Osteoblast (primary cell): ENCODE measurements around the gene RSPH3. TPM values are rescaled to one million over a fixed set of nuclear protein-coding genes. Genes with fewer than 3 reads are reported as not detected.
"Not testable (repeated sequence)": the region's sequence is repeated elsewhere in the genome, so short reads cannot be mapped to it uniquely, and the experiment has no call there.

Source experiments
- DNase-seq: peaks from one replicate; pipeline ENCODE4 v3.0.0; 2011; ENCODE audit warnings: low spot score, mixed read lengths; ENCODE audit not compliant: insufficient read length; ENCODE audit errors: missing footprints
- H2AFZ ChIP-seq: 2 replicates; pipeline ENCODE4 v1.6.0; 2011; ENCODE audit warnings: mild to moderate bottlenecking, low read length
- H3K27ac ChIP-seq: 2 replicates; pipeline ENCODE4 v1.5.1; 2011; ENCODE audit warnings: mild to moderate bottlenecking, low read depth, low read length, moderate library complexity
- H3K27me3 ChIP-seq: 2 replicates; pipeline ENCODE4 v1.6.0; 2012; ENCODE audit warnings: mild to moderate bottlenecking, control low read depth, inconsistent platforms, low read length, moderate library complexity; ENCODE audit not compliant: insufficient read depth
- H3K36me3 ChIP-seq: 2 replicates; pipeline ENCODE4 v1.5.1; 2011; ENCODE audit warnings: mild to moderate bottlenecking, low read length, control low read depth, moderate library complexity; ENCODE audit not compliant: insufficient read depth
- H3K4me1 ChIP-seq: 2 replicates; pipeline ENCODE4 v1.5.1; 2011; ENCODE audit warnings: mild to moderate bottlenecking, low read length, control low read depth, moderate library complexity; ENCODE audit not compliant: insufficient read depth
- H3K4me2 ChIP-seq: 2 replicates; pipeline ENCODE4 v1.6.0; 2011; ENCODE audit warnings: mild to moderate bottlenecking, low read length; ENCODE audit not compliant: insufficient read depth
- H3K4me3 ChIP-seq: fragments of 200-600 bp; sonication (generic); 3 replicates; pipeline ENCODE4 v1.5.1; 2012; ENCODE audit warnings: mild to moderate bottlenecking, low read length, inconsistent platforms; ENCODE audit not compliant: insufficient read depth
- H3K79me2 ChIP-seq: 2 replicates; pipeline ENCODE4 v1.6.0; 2012; ENCODE audit warnings: mild to moderate bottlenecking, low read length, control low read depth, inconsistent platforms; ENCODE audit not compliant: insufficient read depth
- H3K9me3 ChIP-seq: 2 replicates; pipeline ENCODE4 v1.5.1; 2011; ENCODE audit warnings: low read depth, low read length, control low read depth
- H4K20me1 ChIP-seq: 2 replicates; pipeline ENCODE4 v1.6.0; 2012; ENCODE audit warnings: mild to moderate bottlenecking, low read length, control low read depth; ENCODE audit not compliant: insufficient read depth
- total RNA-seq: library from RNA; depleted of rRNA; stranded (reverse); fragments of >200 nt; gene quantifications from 2 replicates; pipeline ENCODE4 v1.2.3, GENCODE V29; 2012
- TF ChIP-seq, protein P1 (sequence below): IDR thresholded peaks from 2 replicates; pipeline ENCODE4 v1.5.1; 2011; ENCODE audit warnings: mild to moderate bottlenecking, low read depth, low read length, moderate library complexity; ENCODE audit errors: extremely low read depth

The RSPH3 gene
- total RNA-seq, 1 donor: 8.3 TPM

DNA sequence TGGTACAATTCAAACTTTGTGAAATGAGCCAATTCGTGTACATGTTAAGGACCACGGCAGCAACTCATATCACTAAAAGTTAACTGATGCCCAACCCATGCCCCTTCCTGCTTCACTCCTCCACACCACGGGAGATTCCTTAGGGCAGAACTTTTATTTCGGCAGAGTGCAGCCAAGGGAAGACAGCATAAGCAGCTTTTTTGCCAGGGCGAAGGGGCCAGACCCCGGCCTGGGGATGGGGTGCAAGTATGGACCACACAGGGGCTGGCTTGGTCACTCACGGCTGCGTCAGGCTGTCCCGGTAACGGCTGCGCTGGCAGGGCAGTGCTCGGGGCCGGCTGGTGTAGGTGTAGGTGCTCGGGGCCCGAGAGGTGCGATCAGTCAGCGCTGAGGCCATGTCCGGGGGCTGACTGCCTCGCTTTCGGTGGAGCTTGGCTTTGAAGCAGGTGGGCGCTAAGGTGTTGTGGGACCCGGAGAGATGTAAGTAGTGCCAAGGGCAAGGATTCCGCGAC, 792 bp downstream of the RSPH3 start:
- peak; percentile 35 for DNase-seq
- Histone ChIP-seq H3K9me3 (no peaks in the 10 kb centered on the region), H2AFZ (peak overlapping the region; percentile 99), H3K4me1 (peaks cover 21% of the 10 kb centered on the region), H4K20me1 (no peaks in the 10 kb centered on the region), H3K4me3 (peak overlapping the region; percentile 98), H3K27me3 (no peaks in the 10 kb centered on the region), H3K27ac (peak overlapping the region; percentile 81), H3K36me3 (no peaks in the 10 kb centered on the region), H3K79me2 (peaks cover 12% of the 10 kb centered on the region), H3K4me2 (peak overlapping the region; percentile 89)
- TF ChIP-seq, protein P1, sequence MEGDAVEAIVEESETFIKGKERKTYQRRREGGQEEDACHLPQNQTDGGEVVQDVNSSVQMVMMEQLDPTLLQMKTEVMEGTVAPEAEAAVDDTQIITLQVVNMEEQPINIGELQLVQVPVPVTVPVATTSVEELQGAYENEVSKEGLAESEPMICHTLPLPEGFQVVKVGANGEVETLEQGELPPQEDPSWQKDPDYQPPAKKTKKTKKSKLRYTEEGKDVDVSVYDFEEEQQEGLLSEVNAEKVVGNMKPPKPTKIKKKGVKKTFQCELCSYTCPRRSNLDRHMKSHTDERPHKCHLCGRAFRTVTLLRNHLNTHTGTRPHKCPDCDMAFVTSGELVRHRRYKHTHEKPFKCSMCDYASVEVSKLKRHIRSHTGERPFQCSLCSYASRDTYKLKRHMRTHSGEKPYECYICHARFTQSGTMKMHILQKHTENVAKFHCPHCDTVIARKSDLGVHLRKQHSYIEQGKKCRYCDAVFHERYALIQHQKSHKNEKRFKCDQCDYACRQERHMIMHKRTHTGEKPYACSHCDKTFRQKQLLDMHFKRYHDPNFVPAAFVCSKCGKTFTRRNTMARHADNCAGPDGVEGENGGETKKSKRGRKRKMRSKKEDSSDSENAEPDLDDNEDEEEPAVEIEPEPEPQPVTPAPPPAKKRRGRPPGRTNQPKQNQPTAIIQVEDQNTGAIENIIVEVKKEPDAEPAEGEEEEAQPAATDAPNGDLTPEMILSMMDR: no peak

DNA sequence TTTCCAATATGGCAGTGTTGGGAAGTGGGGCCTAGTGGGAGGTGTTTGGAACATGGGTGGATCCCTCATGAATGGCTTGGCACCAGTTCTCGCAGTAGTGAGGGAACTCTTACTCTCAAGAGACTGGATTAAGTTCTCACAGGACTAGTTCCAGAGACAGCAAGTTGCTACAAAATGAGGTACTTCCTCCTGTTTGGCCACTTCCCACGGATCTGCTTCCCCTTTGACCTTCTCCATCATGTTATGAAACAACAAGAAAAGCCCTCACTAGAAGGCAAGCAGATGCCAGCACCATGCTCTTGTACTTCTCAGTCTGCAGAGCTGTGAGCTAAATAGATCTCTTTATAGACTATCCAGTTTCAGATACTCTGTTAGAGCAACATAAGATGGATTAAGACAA, 3.1 kb downstream of the RSPH3 start:
- Histone ChIP-seq H3K36me3 (peaks cover 4% of the 10 kb centered on the region), H2AFZ (no peak overlapping the region), H3K4me1 (peaks cover 13% of the 10 kb centered on the region), H3K27me3 (no peaks in the 10 kb centered on the region), H3K9me3 (no peaks in the 10 kb centered on the region), H3K79me2 (peaks cover 12% of the 10 kb centered on the region), H3K27ac (no peak overlapping the region), H3K4me3 (no peak overlapping the region), H4K20me1 (no peaks in the 10 kb centered on the region), H3K4me2 (no peak overlapping the region)
- TF ChIP-seq, protein P1: no peak
- no peak for DNase-seq

DNA sequence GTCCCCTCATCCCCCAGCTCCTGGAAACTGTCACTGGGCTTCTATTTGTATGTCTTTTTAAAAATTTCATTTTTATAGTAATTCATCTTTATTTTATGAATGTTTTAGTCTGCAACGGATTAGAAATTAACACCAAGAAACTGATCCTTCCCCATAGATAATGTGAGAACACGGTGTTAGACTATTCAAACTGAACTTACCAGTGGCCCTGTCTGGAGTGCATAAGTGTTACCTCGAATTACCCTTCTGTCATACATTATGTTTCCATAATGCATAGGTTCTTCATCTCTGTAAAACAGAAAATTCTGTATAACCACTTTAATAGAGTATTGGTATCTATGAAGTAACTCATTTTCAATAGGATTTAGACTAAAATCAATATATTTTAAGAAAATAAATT, 6.4 kb downstream of the RSPH3 start:
- Histone ChIP-seq H3K4me1 (peaks cover 2% of the 10 kb centered on the region), H2AFZ (no peak overlapping the region), H3K36me3 (peaks cover 4% of the 10 kb centered on the region), H3K79me2 (peaks cover 4% of the 10 kb centered on the region), H3K4me2 (no peak overlapping the region), H3K27me3 (no peaks in the 10 kb centered on the region), H4K20me1 (no peaks in the 10 kb centered on the region), H3K27ac (no peak overlapping the region), H3K9me3 (no peaks in the 10 kb centered on the region), H3K4me3 (no peak overlapping the region)
- TF ChIP-seq, protein P1: no peak
- DNase-seq: peak; percentile 29

DNA sequence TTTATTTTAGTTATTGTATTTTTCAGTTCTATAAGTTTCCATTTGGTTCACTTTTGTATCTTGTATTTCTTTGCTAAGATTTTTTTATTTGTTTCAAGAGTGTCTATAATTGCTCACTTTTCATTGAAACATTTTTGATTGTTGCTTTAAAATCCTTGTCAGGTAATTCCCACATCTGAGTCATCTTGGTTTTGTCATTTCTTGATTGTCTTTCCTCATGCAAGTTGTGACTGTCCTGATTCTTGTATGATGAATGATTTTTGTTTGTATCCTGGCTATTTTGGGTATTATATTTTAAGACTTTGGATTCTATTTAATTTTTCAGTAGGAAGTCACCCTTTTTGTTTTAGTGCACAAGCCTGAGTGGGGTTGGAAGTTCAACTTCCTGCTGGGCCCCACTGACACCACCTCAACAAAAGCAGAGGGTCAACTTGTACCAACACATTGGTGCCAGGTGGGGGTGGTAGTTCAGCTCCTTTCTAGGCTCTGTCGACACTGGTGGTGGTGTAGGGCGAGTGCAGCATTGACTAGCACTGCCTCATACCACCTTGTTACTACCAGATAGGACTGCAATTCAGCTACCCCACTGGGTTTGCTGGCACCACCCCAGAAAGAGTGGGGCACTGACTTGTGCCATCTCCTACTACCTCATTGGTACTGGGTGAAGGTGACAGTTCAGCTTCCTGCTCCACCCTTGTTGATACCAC, 8.8 kb downstream of the RSPH3 start:
- peaks cover 2% of the 10 kb centered on the region for H3K4me1 ChIP-seq
- no peaks in the 10 kb centered on the region for H3K27me3 ChIP-seq
- H3K4me3 ChIP-seq: no peak overlapping the region
- DNase-seq: no peak
- no peaks in the 10 kb centered on the region for H4K20me1 ChIP-seq
- peaks cover 3% of the 10 kb centered on the region for H3K79me2 ChIP-seq
- no peak overlapping the region for H3K4me2 ChIP-seq
- no peak overlapping the region for H2AFZ ChIP-seq
- H3K27ac ChIP-seq: no peak overlapping the region
- H3K9me3 ChIP-seq: no peaks in the 10 kb centered on the region
- TF ChIP-seq, protein P1: no peak
- peaks cover 4% of the 10 kb centered on the region for H3K36me3 ChIP-seq

DNA sequence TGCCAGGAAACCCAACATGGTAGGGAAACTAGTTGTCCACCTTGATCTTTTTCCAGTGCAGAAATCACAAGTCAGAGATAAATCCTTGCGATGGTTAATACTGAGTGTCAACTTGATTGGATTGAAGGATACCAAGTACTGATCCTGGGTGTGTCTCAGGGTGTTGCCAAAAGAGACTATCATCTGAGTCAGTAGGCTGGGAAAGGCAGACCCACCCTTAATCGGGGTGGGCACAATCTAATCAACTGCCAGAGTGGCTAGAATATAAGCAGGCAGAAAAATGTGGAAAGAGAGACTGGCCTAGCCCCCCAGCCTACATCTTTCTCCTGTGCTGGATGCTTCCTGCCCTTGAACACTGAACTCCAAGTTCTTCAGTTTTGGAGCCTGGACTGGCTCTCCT, 10.3 kb downstream of the RSPH3 start:
- H4K20me1 ChIP-seq, H3K36me3 ChIP-seq, H3K4me3 ChIP-seq, H3K27ac ChIP-seq, H2AFZ ChIP-seq, H3K4me1 ChIP-seq, H3K4me2 ChIP-seq, DNase-seq, H3K9me3 ChIP-seq, H3K27me3 ChIP-seq, H3K79me2 ChIP-seq: not testable (repeated sequence)
